BJ (cell line): ENCODE data around the gene SMARCB1. TPM values are rescaled to one million over a fixed set of nuclear protein-coding genes. Genes with fewer than 3 reads are reported as not detected.

Source experiments
- CTCF ChIA-PET: fragments of 350-600 bp; formaldehyde crosslinking; extraction: SDS; loops from one replicate; lab custom pipeline; 2021; ENCODE audit warnings: antibody characterized with exemption, inconsistent platforms; lab: Yijun Ruan, JAX
- POLR2A ChIA-PET: fragments of 300-600 bp; sonication (Branson Sonifier 250); formaldehyde crosslinking; extraction: SDS; loops from one replicate; lab custom pipeline; 2021; ENCODE audit warnings: antibody characterized with exemption; lab: Charles Lee
- DNase-seq: peaks from one replicate; pipeline ENCODE4 v3.0.0-alpha.2; 2011; ENCODE audit warnings: low read depth
- H3K27me3 ChIP-seq: 2 replicates; pipeline ENCODE4 v1.6.0; 2011; ENCODE audit warnings: low read length; ENCODE audit not compliant: control insufficient read depth, insufficient read depth
- H3K36me3 ChIP-seq: 2 replicates; pipeline ENCODE4 v1.5.1; 2011; ENCODE audit warnings: low read length; ENCODE audit not compliant: control insufficient read depth, insufficient read depth
- H3K4me3 ChIP-seq: 2 replicates; pipeline ENCODE4 v1.5.1; 2011; ENCODE audit warnings: low read depth, mild to moderate bottlenecking, control low read depth, low read length
- CTCF ChIP-seq: IDR thresholded peaks from 2 replicates; pipeline ENCODE4 v1.5.1; 2011; ENCODE audit warnings: low read depth, mild to moderate bottlenecking, control low read depth, inconsistent platforms, low read length, moderate library complexity; ENCODE audit not compliant: insufficient read depth
- polyA plus RNA-seq: library from polyadenylated mRNA; depleted of rRNA; stranded (reverse); fragments of >200 nt; gene quantifications from 2 replicates; pipeline ENCODE4 v1.2.3, GENCODE V29; 2011

The SMARCB1 gene
- polyA plus RNA-seq, 1 experiment, result 174 TPM

- Histone ChIP-seq H3K36me3 (no peaks in the 10 kb centered on the region), H3K4me3 (no peak overlapping the region), H3K27me3 (no peaks in the 10 kb centered on the region)
- no peak for DNase-seq
- TF ChIP-seq CTCF, result no peak
- ChIA-PET CTCF (interaction anchor here (0.6 to 11.1 kb wide), 22 partner anchors 8 to 464 kb away, joined by 3 to 272 read pairs (median 4); partner anchors contain the start of genes C22orf15, CHCHD10, MIF and MMP11), POLR2A (interaction anchor here (0.5 kb wide), 1 partner anchor 117 kb away, joined by 5 read pairs; no protein-coding TSS in a partner anchor)
Measured at GRCh38 chr22:23850136-23850611, 63.4 kb downstream of the SMARCB1 start.

- peak; percentile 30; the same call in 1 of the 2 replicates for TF ChIP-seq CTCF
- H3K4me3 ChIP-seq, result peak overlapping the region; percentile 59
- ChIA-PET CTCF (interaction anchor here (0.7 to 3.3 kb wide), 10 partner anchors 8 to 333 kb away, joined by 3 to 34 read pairs (median 5); partner anchors contain the start of gene MIF), POLR2A (interaction anchor here (0.6 kb wide), 2 partner anchors 63 to 66 kb away, joined by 4 to 10 read pairs; no protein-coding TSS in a partner anchor)
- no peaks in the 10 kb centered on the region for H3K27me3 ChIP-seq
- peak; percentile 29 for DNase-seq
- no peaks in the 10 kb centered on the region for H3K36me3 ChIP-seq
Measured at GRCh38 chr22:23856721-23857605, 70.2 kb downstream of the SMARCB1 start.

- ChIA-PET POLR2A (interaction anchor here (0.6 kb wide), 2 partner anchors 62 to 67 kb away, joined by 4 to 10 read pairs; no protein-coding TSS in a partner anchor), CTCF (interaction anchor here (0.6 to 3.3 kb wide), 11 partner anchors 9 to 377 kb away, joined by 3 to 34 read pairs (median 4); partner anchors contain the start of gene MIF)
- DNase-seq, result peak; percentile 86
- Histone ChIP-seq H3K27me3 (no peaks in the 10 kb centered on the region), H3K4me3 (peak within 1 kb of the TSS; percentile 59), H3K36me3 (no peaks in the 10 kb centered on the region)
- TF ChIP-seq CTCF, result peak; percentile 51
Measured at GRCh38 chr22:23857606-23858483, 71.1 kb downstream of the SMARCB1 start, which contains the start of gene SLC2A11. Gene SLC2A11 (plus strand): TSS chr22:23857875. CDS start chr22:23858000, 125 bp downstream.

GRCh38 chr22:23858484-23858815 is 71.7 kb downstream of the SMARCB1 start:
- POLR2A ChIA-PET, result interaction anchor here (0.5 kb wide), 1 partner anchor 128 kb away, joined by 8 read pairs; no protein-coding TSS in a partner anchor

More at GRCh38 chr22:23858484-23858815, 71.7 kb downstream of the SMARCB1 start:
- Histone ChIP-seq H3K4me3 (peak overlapping the region; percentile 59), H3K36me3 (no peaks in the 10 kb centered on the region), H3K27me3 (no peaks in the 10 kb centered on the region)
- CTCF ChIA-PET, result interaction anchor here (1.0 to 3.3 kb wide), 6 partner anchors 9 to 91 kb away, joined by 4 to 34 read pairs (median 8); partner anchors contain the start of genes CHCHD10 and MIF
- no peak for DNase-seq
- TF ChIP-seq CTCF, result no peak
